ENCODE data around the gene SDCCAG8.

GRCh38 chr1:243420016-243420945, 164.4 kb downstream of the SDCCAG8 start:
- TF ChIP-seq EZH2 (IDR thresholded peaks at IDR 0.05; ENCODE audit: low read length, unreplicated experiment) (no peak), CTCF (conservative IDR thresholded peaks at IDR 0.05; ENCODE audit: low read depth, low read length) (no peak), EZH2phosphoT487 (IDR thresholded peaks at IDR 0.05; ENCODE audit: borderline replicate concordance, low read length) (no peak)
